Stomach (tissue), 4 donors: ENCODE results near the gene UBR1.

Source experiments
- CTCF ChIP-seq, 7 experiments: fragments of 450-650 bp in 4 of 7; fragments of 200-600 bp in 3 of 7; sonication (generic) in 3 of 7; IDR thresholded peaks; one replicate each; pipeline ENCODE4 v1.5.1; 2016 to 2019; ENCODE audit warnings: antibody characterized with exemption in 7 of 7, control low read depth in 2 of 7, mild to moderate bottlenecking in 1 of 7
- EP300 ChIP-seq: sonication (generic); formaldehyde crosslinking; IDR thresholded peaks from one replicate; pipeline ENCODE4 v1.6.1; 2017; ENCODE audit warnings: antibody characterized with exemption
- POLR2A ChIP-seq, 4 donors: fragments of 450-650 bp; IDR thresholded peaks; one replicate each; pipeline ENCODE4 v1.6.1; 2016; ENCODE audit warnings: antibody characterized with exemption in 4 of 4, control low read depth in 2 of 4, mild to moderate bottlenecking in 1 of 4, moderate library complexity in 1 of 4

GRCh38 chr15:42933886-42934667 is 171.8 kb downstream of the UBR1 start:
- TF ChIP-seq POLR2A (IDR thresholded peaks at IDR 0.05) (no peak), EP300 (no peak), CTCF (IDR thresholded peaks at IDR 0.05) (no peak)
